Activated CD8-positive, alpha-beta T cell treated with anti-CD3 and anti-CD28 coated beads for 36 hours (primary cell): ENCODE results near the gene OAS3. TPM values are rescaled to one million over a fixed set of nuclear protein-coding genes. Genes with fewer than 3 reads are reported as not detected.

Source experiments
- ATAC-seq: fragments of 200-7000 bp; cut with Tn5 transposase; one replicate; pipeline ENCODE4 v1.10.0; 2021; ENCODE audit warnings: mild to moderate bottlenecking, moderate library complexity
- CTCF ChIA-PET: fragments of 350-600 bp; sonication (Branson Sonifier 250); formaldehyde crosslinking; loops from one replicate; lab custom pipeline; 2021; ENCODE audit warnings: antibody characterized with exemption; lab: Charles Lee
- POLR2A ChIA-PET: fragments of 350-600 bp; sonication (Branson Sonifier 250); formaldehyde crosslinking; loops from one replicate; lab custom pipeline; 2021; ENCODE audit warnings: antibody characterized with exemption; lab: Charles Lee
- DNase-seq: peaks from one replicate; pipeline ENCODE4 v3.0.0-alpha.2; 2020
- H3K27ac Mint-ChIP-seq: one replicate; pipeline ENCODE4 v1.8.0; 2021; ENCODE audit warnings: mild to moderate bottlenecking, mixed read lengths
- H3K27me3 Mint-ChIP-seq: one replicate; pipeline ENCODE4 v1.8.0; 2021; ENCODE audit warnings: mixed read lengths
- H3K36me3 Mint-ChIP-seq: one replicate; pipeline ENCODE4 v1.8.0; 2021; ENCODE audit warnings: low read depth, mixed read lengths
- H3K4me1 Mint-ChIP-seq: one replicate; pipeline ENCODE4 v1.8.0; 2021; ENCODE audit warnings: low read depth, mixed read lengths
- H3K4me3 Mint-ChIP-seq: one replicate; pipeline ENCODE4 v1.8.0; 2021; ENCODE audit warnings: mild to moderate bottlenecking, moderate library complexity, mixed read lengths
- H3K9me3 Mint-ChIP-seq: one replicate; pipeline ENCODE4 v1.8.0; 2021; ENCODE audit warnings: mixed read lengths
- CTCF ChIP-seq: fragments of 200-600 bp; IDR thresholded peaks from one replicate; pipeline ENCODE4 v1.8.0; 2022; ENCODE audit warnings: antibody characterized with exemption, mild to moderate bottlenecking
- intact Hi-C: fragments of 100-400 bp; cut with micrococcal nuclease; formaldehyde crosslinking; loops from one replicate; pipeline ENCODE4 v1.10.0; 2022
- total RNA-seq, 2 experiments: library from RNA; stranded (reverse); gene quantifications; one replicate each; pipeline ENCODE4 v1.2.3, GENCODE V29; 2021

OAS3 gene
- total RNA-seq, 2 experiments from 2014 or later, result 21.4 to 22.2 TPM

- ATAC-seq (no peak), DNase-seq (no peak)
- no peak for TF ChIP-seq CTCF
- Mint-ChIP-seq H3K9me3 (no peaks in the 10 kb centered on the region), H3K4me3 (no peak overlapping the region), H3K27ac (no peak overlapping the region), H3K4me1 (no peaks in the 10 kb centered on the region), H3K36me3 (peaks cover 77% of the 10 kb centered on the region), H3K27me3 (no peaks in the 10 kb centered on the region)
- CTCF ChIA-PET, result no interaction called here
- POLR2A ChIA-PET, result interaction anchor here (0.6 kb wide), 1 partner anchor 185 kb away, joined by 3 read pairs; no protein-coding TSS in a partner anchor
- intact Hi-C loops, result no loop called here
Observed at GRCh38 chr12:112998987-112999767, 60.9 kb downstream of the OAS3 start.

- ChIA-PET CTCF (no interaction called here), POLR2A (no interaction called here)
- TF ChIP-seq CTCF, result no peak
- peaks cover 77% of the 10 kb centered on the region for H3K36me3 Mint-ChIP-seq
- H3K9me3 Mint-ChIP-seq, result no peaks in the 10 kb centered on the region
- no peak overlapping the region for H3K27ac Mint-ChIP-seq
- intact Hi-C loops, result no loop called here
- no peak for DNase-seq
- no peak overlapping the region for H3K4me3 Mint-ChIP-seq
- no peak for ATAC-seq
- H3K4me1 Mint-ChIP-seq, result no peaks in the 10 kb centered on the region
- H3K27me3 Mint-ChIP-seq, result no peaks in the 10 kb centered on the region
Observed at GRCh38 chr12:113000433-113000832, 62.2 kb downstream of the OAS3 start.

- H3K27me3 Mint-ChIP-seq, result no peaks in the 10 kb centered on the region
- intact Hi-C loops, result no loop called here
- ChIA-PET POLR2A (interaction anchor here (0.8 kb wide), 1 partner anchor 22 kb away, joined by 4 read pairs; no protein-coding TSS in a partner anchor), CTCF (interaction anchor here (1.4 kb wide), 1 partner anchor 10 kb away, joined by 7 read pairs; no protein-coding TSS in a partner anchor)
- H3K9me3 Mint-ChIP-seq, result no peaks in the 10 kb centered on the region
- ATAC-seq (no peak), DNase-seq (no peak)
- no peak overlapping the region for H3K27ac Mint-ChIP-seq
- H3K36me3 Mint-ChIP-seq, result peaks cover 73% of the 10 kb centered on the region
- TF ChIP-seq CTCF, result no peak
- no peaks in the 10 kb centered on the region for H3K4me1 Mint-ChIP-seq
- H3K4me3 Mint-ChIP-seq, result no peak overlapping the region
Observed at GRCh38 chr12:113002155-113002554, 63.9 kb downstream of the OAS3 start.

GRCh38 chr12:113002676-113003075 lies 64.4 kb downstream of the OAS3 start:
- H3K27me3 Mint-ChIP-seq, result no peaks in the 10 kb centered on the region
- H3K4me1 Mint-ChIP-seq, result no peaks in the 10 kb centered on the region
- POLR2A ChIA-PET, result interaction anchor here (0.8 kb wide), 1 partner anchor 23 kb away, joined by 4 read pairs; no protein-coding TSS in a partner anchor
- ATAC-seq (no peak), DNase-seq (no peak)
- no peak overlapping the region for H3K4me3 Mint-ChIP-seq
- peaks cover 70% of the 10 kb centered on the region for H3K36me3 Mint-ChIP-seq
- no peaks in the 10 kb centered on the region for H3K9me3 Mint-ChIP-seq
- TF ChIP-seq CTCF, result no peak
- no peak overlapping the region for H3K27ac Mint-ChIP-seq
- intact Hi-C loops, result no loop called here
- CTCF ChIA-PET, result no interaction called here

GRCh38 chr12:113003636-113004035 lies 65.4 kb downstream of the OAS3 start:
- no peaks in the 10 kb centered on the region for H3K9me3 Mint-ChIP-seq
- ATAC-seq (no peak), DNase-seq (no peak)
- ChIA-PET CTCF (interaction anchor here (1.0 kb wide), 1 partner anchor 11 kb away, joined by 7 read pairs; no protein-coding TSS in a partner anchor), POLR2A (no interaction called here)
- TF ChIP-seq CTCF, result no peak
- H3K27ac Mint-ChIP-seq, result no peak overlapping the region
- H3K4me3 Mint-ChIP-seq, result no peak overlapping the region
- H3K27me3 Mint-ChIP-seq, result no peaks in the 10 kb centered on the region
- peaks cover 68% of the 10 kb centered on the region for H3K36me3 Mint-ChIP-seq
- intact Hi-C loops, result no loop called here
- no peaks in the 10 kb centered on the region for H3K4me1 Mint-ChIP-seq
